ENCODE data around the gene NEK3. TPM values are rescaled to one million over a fixed set of nuclear protein-coding genes. Genes with fewer than 3 reads are reported as not detected.

NEK3 gene
- total RNA-seq, 2 experiments from 2014 or later, result 18.2 to 32.2 TPM

GRCh38 chr13:52127378-52127777, 32.0 kb downstream of the NEK3 start:
- DNase-seq (ENCODE audit: low spot score), result no peak
- H4K20me1 ChIP-seq (ENCODE audit: insufficient read depth, low read length), result no peaks in the 10 kb centered on the region
- no peak overlapping the region for H2AFZ ChIP-seq (ENCODE audit: low read length)
- H3K27ac ChIP-seq (ENCODE audit: low read depth, low read length, poor library complexity, severe bottlenecking), result no peak overlapping the region
- no TSS peak for BruUV-seq (replicated peaks)
- no peaks in the 10 kb centered on the region for H3K4me1 ChIP-seq (ENCODE audit: insufficient read depth, low read length, poor library complexity, severe bottlenecking)
- no peaks in the 10 kb centered on the region for H3K9me3 ChIP-seq (ENCODE audit: low read length)
- intact Hi-C loops (cut with micrococcal nuclease; ENCODE audit: unreplicated experiment), result loop anchor here (2.0 kb wide), 3 partner anchors 127 to 313 kb away; no protein-coding TSS in a partner anchor
- no peaks in the 10 kb centered on the region for H3K9me2 ChIP-seq (ENCODE audit: insufficient read depth, low read length)
- H3K79me2 ChIP-seq (ENCODE audit: insufficient read depth, low read depth, low read length), result no peaks in the 10 kb centered on the region
- ChIA-PET CTCF (ENCODE audit: unreplicated experiment) (no interaction called here), POLR2A (interaction anchor here (1.0 kb wide), 1 partner anchor 17 kb away, joined by 3 read pairs; no protein-coding TSS in a partner anchor)
- peaks cover 21% of the 10 kb centered on the region for H3K36me3 ChIP-seq (ENCODE audit: insufficient read depth, low read length)
- no peak for TF ChIP-seq CTCF (conservative IDR thresholded peaks at IDR 0.05; ENCODE audit: low read length)
- no peak for TF ChIP-seq EZH2phosphoT487 (IDR thresholded peaks at IDR 0.05; ENCODE audit: borderline replicate concordance, low read depth, low read length)
- no peak overlapping the region for H3K4me3 ChIP-seq (ENCODE audit: low read depth, low read length, poor library complexity, severe bottlenecking)
- no peak overlapping the region for H3K4me2 ChIP-seq (ENCODE audit: low read length)

GRCh38 chr13:52125547-52125946, 33.9 kb downstream of the NEK3 start:
- Histone ChIP-seq H3K36me3 (ENCODE audit: insufficient read depth, low read length) (peaks cover 2% of the 10 kb centered on the region; the same call in 1 of the 2 replicates), H2AFZ (ENCODE audit: low read length) (no peak overlapping the region), H3K27ac (ENCODE audit: low read depth, low read length, poor library complexity, severe bottlenecking) (no peak overlapping the region), H3K4me2 (ENCODE audit: low read length) (no peak overlapping the region), H3K9me3 (ENCODE audit: low read length) (no peaks in the 10 kb centered on the region), H3K4me3 (ENCODE audit: low read depth, low read length, poor library complexity, severe bottlenecking) (no peak overlapping the region), H4K20me1 (ENCODE audit: insufficient read depth, low read length) (no peaks in the 10 kb centered on the region), H3K4me1 (ENCODE audit: insufficient read depth, low read length, poor library complexity, severe bottlenecking) (no peaks in the 10 kb centered on the region), H3K9me2 (ENCODE audit: insufficient read depth, low read length) (no peaks in the 10 kb centered on the region), H3K79me2 (ENCODE audit: insufficient read depth, low read depth, low read length) (no peaks in the 10 kb centered on the region)
- POLR2A ChIA-PET, result no interaction called here
- intact Hi-C loops (cut with micrococcal nuclease; ENCODE audit: unreplicated experiment), result no loop called here
- CTCF ChIA-PET (ENCODE audit: unreplicated experiment), result no interaction called here
- no TSS peak for BruUV-seq (replicated peaks)
- no peak for DNase-seq (ENCODE audit: low spot score)
- TF ChIP-seq EZH2phosphoT487 (IDR thresholded peaks at IDR 0.05; ENCODE audit: borderline replicate concordance, low read depth, low read length) (no peak), CTCF (conservative IDR thresholded peaks at IDR 0.05; ENCODE audit: low read length) (no peak)

GRCh38 chr13:52118595-52118994, 40.8 kb downstream of the NEK3 start:
- H3K9me2 ChIP-seq (ENCODE audit: insufficient read depth, low read length), result no peaks in the 10 kb centered on the region
- DNase-seq (ENCODE audit: low spot score), result no peak
- H3K4me2 ChIP-seq (ENCODE audit: low read length), result no peak overlapping the region
- H3K79me2 ChIP-seq (ENCODE audit: insufficient read depth, low read depth, low read length), result no peaks in the 10 kb centered on the region
- no peak overlapping the region for H3K4me3 ChIP-seq (ENCODE audit: low read depth, low read length, poor library complexity, severe bottlenecking)
- BruUV-seq (replicated peaks), result no TSS peak
- CTCF ChIA-PET (ENCODE audit: unreplicated experiment), result no interaction called here
- H3K27ac ChIP-seq (ENCODE audit: low read depth, low read length, poor library complexity, severe bottlenecking), result no peak overlapping the region
- POLR2A ChIA-PET, result no interaction called here
- TF ChIP-seq EZH2phosphoT487 (IDR thresholded peaks at IDR 0.05; ENCODE audit: borderline replicate concordance, low read depth, low read length) (no peak), CTCF (conservative IDR thresholded peaks at IDR 0.05; ENCODE audit: low read length) (no peak)
- H3K4me1 ChIP-seq (ENCODE audit: insufficient read depth, low read length, poor library complexity, severe bottlenecking), result no peaks in the 10 kb centered on the region
- H4K20me1 ChIP-seq (ENCODE audit: insufficient read depth, low read length), result no peaks in the 10 kb centered on the region
- no peak overlapping the region for H2AFZ ChIP-seq (ENCODE audit: low read length)
- intact Hi-C loops (cut with micrococcal nuclease; ENCODE audit: unreplicated experiment), result no loop called here
- no peaks in the 10 kb centered on the region for H3K9me3 ChIP-seq (ENCODE audit: low read length)
- H3K36me3 ChIP-seq (ENCODE audit: insufficient read depth, low read length), result no peaks in the 10 kb centered on the region
